Adipose tissue (tissue), 3 donors: ENCODE results near the gene ASCC1. TPM values are rescaled to one million over a fixed set of nuclear protein-coding genes. Genes with fewer than 3 reads are reported as not detected.

Experiments
- H3K27ac ChIP-seq: one replicate; pipeline ENCODE4 v1.5.1; 2013; ENCODE audit warnings: low read depth, low read length
- WGBS, 3 donors: extraction: QIAGEN DNeasy Blood & Tissue Kit; methylation state at CpG; one replicate each; pipeline ENCODE4 v1.1.7; 2013; 5-methylcytosine and 5-hydroxymethylcytosine counted together
- polyA plus RNA-seq, 3 donors: library from polyadenylated mRNA; stranded (reverse); fragments of 200-250 nt; gene quantifications; one replicate each; pipeline ENCODE4 v1.2.3, GENCODE V29; 2013
- donor health status: healthy with polysubstance abuse.
- donor health status: Bipolar disorder and iron deficiency.
- donor health status: healthy.

Gene ASCC1
- polyA plus RNA-seq, result 10 to 100 TPM; 13.3 to 34.1 (median 18.0) TPM

- peak within 1 kb of the TSS; percentile 90 for H3K27ac ChIP-seq
- 0 to 1% (median 0%) methylated on average over 60 to 64 of the region's 64 CpGs for WGBS, 3 donors
These were observed at the start of gene ASCC1, which contains the start of gene ANAPC16 for GRCh38 chr10:72215611-72216549. Gene ASCC1 (minus strand): TSS chr10:72216276. CDS start chr10:72213298, 2,978 bp downstream. Gene ANAPC16 (plus strand): TSS chr10:72216012. CDS start chr10:72223915, 7,903 bp downstream.

- no peak overlapping the region for H3K27ac ChIP-seq
- 83 to 89% (median 87%) methylated on average over 6 of the region's 6 CpGs for WGBS, 3 donors
These were observed 49.4 kb upstream of the ASCC1 start for GRCh38 chr10:72265508-72265907.

GRCh38 chr10:72264536-72264935 is 48.5 kb upstream of the ASCC1 start:
- H3K27ac ChIP-seq, result no peak overlapping the region
- 95 to 100% (median 100%) methylated on average over 1 of the region's 1 CpG for WGBS, 3 donors

- WGBS, 3 donors, result 27 to 71% (median 68%) methylated on average over 6 of the region's 6 CpGs
- no peak overlapping the region for H3K27ac ChIP-seq
These were observed 47.7 kb upstream of the ASCC1 start for GRCh38 chr10:72263613-72264241.

GRCh38 chr10:72261784-72262404 is 45.8 kb upstream of the ASCC1 start:
- 94 to 96% (median 94%) methylated on average over 7 of the region's 7 CpGs for WGBS, 3 donors
- H3K27ac ChIP-seq, result no peak overlapping the region

- no peak overlapping the region for H3K27ac ChIP-seq
- WGBS, 3 donors, result 7 to 9% (median 7%) methylated on average over 30 of the region's 30 CpGs
These were observed 45.1 kb upstream of the ASCC1 start for GRCh38 chr10:72260976-72261783.

- WGBS, 3 donors, result 11 to 17% (median 16%) methylated on average over 19 of the region's 19 CpGs
- H3K27ac ChIP-seq, result peak overlapping the region; percentile 70
These were observed 44.3 kb upstream of the ASCC1 start for GRCh38 chr10:72260239-72260975.

- WGBS, 3 donors, result 44 to 72% (median 49%) methylated on average over 5 of the region's 5 CpGs
These were observed 43.6 kb upstream of the ASCC1 start for GRCh38 chr10:72259491-72260238.

GRCh38 chr10:72258617-72259016 is 42.5 kb upstream of the ASCC1 start:
- no peak overlapping the region for H3K27ac ChIP-seq
- 97 to 100% (median 98%) methylated on average over 4 of the region's 4 CpGs for WGBS, 3 donors

More at GRCh38 chr10:72259491-72260238, 43.6 kb upstream of the ASCC1 start:
- H3K27ac ChIP-seq, result peak overlapping the region; percentile 70

GRCh38 chr10:72257051-72257892 is 41.2 kb upstream of the ASCC1 start:
- no peak overlapping the region for H3K27ac ChIP-seq
- 65 to 81% (median 67%) methylated on average over 8 of the region's 8 CpGs for WGBS, 3 donors

- 88 to 92% (median 92%) methylated on average over 6 of the region's 6 CpGs for WGBS, 3 donors
- H3K27ac ChIP-seq, result no peak overlapping the region
These were observed 40.1 kb upstream of the ASCC1 start for GRCh38 chr10:72255977-72256729.

- no peak overlapping the region for H3K27ac ChIP-seq
- 8 to 12% (median 9%) methylated on average over 15 of the region's 15 CpGs for WGBS, 3 donors
These were observed 38.9 kb upstream of the ASCC1 start for GRCh38 chr10:72254813-72255568.

GRCh38 chr10:72253578-72253977 is 37.5 kb upstream of the ASCC1 start:
- no peak overlapping the region for H3K27ac ChIP-seq
- 84 to 93% (median 89%) methylated on average over 7 of the region's 7 CpGs for WGBS, 3 donors

- 72 to 85% (median 77%) methylated on average over 3 of the region's 3 CpGs for WGBS, 3 donors
- H3K27ac ChIP-seq, result no peak overlapping the region
These were observed 36.9 kb upstream of the ASCC1 start for GRCh38 chr10:72252972-72253371.

- 88 to 93% (median 88%) methylated on average over 6 of the region's 6 CpGs for WGBS, 3 donors
- no peak overlapping the region for H3K27ac ChIP-seq
These were observed 35.6 kb upstream of the ASCC1 start for GRCh38 chr10:72251635-72252034.
